CD4-positive, alpha-beta T cell treated with Interleukin-10 for 1 hour (primary cell): ENCODE measurements around the gene TJAP1.
A peak's percentile ranks its signal among the peaks of the same experiment; 100 is the strongest.
"Not testable (repeated sequence)": the region's sequence is repeated elsewhere in the genome, so short reads cannot be mapped to it uniquely, and the experiment has no call there.

Experiments used
- DNase-seq: peaks from one replicate; pipeline ENCODE4 v3.0.0-alpha.2; 2020

The TJAP1 gene

GRCh38 chr6:43506171-43506570 is 28.8 kb downstream of the TJAP1 start:
- DNase-seq: no peak

GRCh38 chr6:43506667-43507471 is 29.5 kb downstream of the TJAP1 start:
- DNase-seq: peak; percentile 85

- DNase-seq: no peak
Observed at GRCh38 chr6:43508481-43509141, 31.2 kb downstream of the TJAP1 start.

GRCh38 chr6:43509142-43509983 is 32.0 kb downstream of the TJAP1 start:
- no peak for DNase-seq

- peak; percentile 82 for DNase-seq
Observed at GRCh38 chr6:43509984-43510826, 32.8 kb downstream of the TJAP1 start, which contains the start of gene LRRC73. LRRC73 (minus strand) TSS chr6:43510346; CDS start chr6:43509785, 561 bp downstream.

- no peak for DNase-seq
Observed at GRCh38 chr6:43510827-43511163, 33.4 kb downstream of the TJAP1 start.

GRCh38 chr6:43511824-43512415 is 34.5 kb downstream of the TJAP1 start:
- DNase-seq: no peak

GRCh38 chr6:43515808-43516207 is 38.4 kb downstream of the TJAP1 start:
- no peak for DNase-seq

- no peak for DNase-seq
Observed at GRCh38 chr6:43516367-43516696, 39.0 kb downstream of the TJAP1 start.

GRCh38 chr6:43516697-43517504 is 39.5 kb downstream of the TJAP1 start, which contains the start of the genes POLR1C and YIPF3:
POLR1C (plus strand) TSS chr6:43517089; CDS start chr6:43517110, 21 bp downstream.
YIPF3 (minus strand) TSS chr6:43516926; CDS start chr6:43516807, 119 bp downstream.
- DNase-seq: peak; percentile 96

GRCh38 chr6:43517505-43518357 is 40.4 kb downstream of the TJAP1 start:
- peak; percentile 6 for DNase-seq

- DNase-seq: no peak
Observed at GRCh38 chr6:43520097-43520496, 42.7 kb downstream of the TJAP1 start.

- no peak for DNase-seq
Observed at GRCh38 chr6:43521836-43522235, 44.5 kb downstream of the TJAP1 start.

GRCh38 chr6:43522547-43523261 is 45.3 kb downstream of the TJAP1 start:
- no peak for DNase-seq

GRCh38 chr6:43523284-43523683 is 45.9 kb downstream of the TJAP1 start:
- DNase-seq: no peak

GRCh38 chr6:43524483-43524961 is 47.2 kb downstream of the TJAP1 start:
- no peak for DNase-seq

GRCh38 chr6:43532201-43532600 is 54.8 kb downstream of the TJAP1 start:
- no peak for DNase-seq

GRCh38 chr6:43538986-43539385 is 61.6 kb downstream of the TJAP1 start:
- DNase-seq: not testable (repeated sequence)

GRCh38 chr6:43539409-43539808 is 62.0 kb downstream of the TJAP1 start:
- not testable (repeated sequence) for DNase-seq
